ENCODE measurements around the gene CSMD2. TPM values are rescaled to one million over a fixed set of nuclear protein-coding genes. Genes with fewer than 3 reads are reported as not detected.

Gene CSMD2
- total RNA-seq, 2 donors from 2014 or later, result not detected

DNA sequence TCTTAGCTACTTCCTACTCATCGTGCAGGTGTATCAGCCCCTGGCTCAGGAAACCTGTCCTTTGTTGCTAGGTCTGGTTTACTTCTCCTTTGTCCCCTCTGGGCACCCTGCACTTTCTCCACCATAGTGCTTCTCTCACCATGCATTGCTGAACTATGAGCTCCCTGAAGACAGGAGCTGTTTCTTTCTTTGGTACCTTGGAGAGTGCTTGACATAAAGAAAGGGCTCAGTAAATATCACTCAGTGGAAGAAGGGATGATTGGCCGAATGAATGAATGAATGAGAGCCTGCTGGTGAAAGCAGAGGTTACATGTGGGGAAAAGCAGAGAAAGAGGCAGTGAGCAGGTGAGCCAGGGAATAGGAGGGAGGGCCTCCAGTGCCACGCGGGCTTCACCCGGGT lies 310.9 kb downstream of the CSMD2 start:
- Mint-ChIP-seq H3K36me3 (no peaks in the 10 kb centered on the region), H3K27ac (no peak overlapping the region), H3K9me3 (no peaks in the 10 kb centered on the region)
- DNase-seq (ENCODE audit: low spot score in 2 of 2) (no peak), ATAC-seq (no peak)

DNA sequence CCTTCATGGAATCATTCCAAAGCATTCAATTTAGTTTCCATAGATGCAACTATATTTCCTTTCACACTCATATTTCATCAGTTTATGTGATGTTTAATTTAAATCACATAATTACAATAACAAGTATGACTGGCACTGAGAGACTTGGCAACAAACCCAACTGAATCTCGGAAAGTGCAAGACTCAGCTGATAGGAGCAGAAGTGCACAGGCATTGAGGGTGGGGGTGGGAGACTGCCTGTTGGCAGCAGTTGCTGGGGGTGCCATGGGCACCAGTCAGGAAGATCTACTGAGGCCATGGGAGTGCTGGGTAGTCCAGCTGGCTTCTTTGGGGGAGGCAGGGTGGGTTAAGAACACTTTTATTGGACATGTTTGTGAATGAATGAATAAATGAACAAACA lies 311.6 kb downstream of the CSMD2 start:
- H3K27ac Mint-ChIP-seq, result no peak overlapping the region
- no peaks in the 10 kb centered on the region for H3K36me3 Mint-ChIP-seq
- DNase-seq (ENCODE audit: low spot score in 2 of 2) (no peak), ATAC-seq (no peak)
- no peaks in the 10 kb centered on the region for H3K9me3 Mint-ChIP-seq

DNA sequence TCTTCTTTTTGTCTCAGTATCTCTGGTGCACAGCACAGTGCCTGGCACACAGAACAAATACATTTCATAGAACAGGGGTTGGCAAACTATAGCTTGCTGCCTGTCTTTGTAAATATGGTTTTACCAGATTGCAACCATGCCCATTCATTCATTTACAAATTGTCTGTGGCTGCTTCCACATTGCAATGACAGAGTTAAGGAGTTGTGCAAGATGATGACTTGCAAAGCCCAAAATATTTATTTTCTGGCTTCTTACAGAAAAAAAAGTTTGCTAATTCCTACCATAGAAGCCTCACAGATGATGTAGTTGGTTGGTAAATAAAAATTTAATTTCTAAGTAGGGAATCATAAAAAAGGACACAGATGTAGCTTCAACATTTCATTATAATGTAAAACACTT lies 312.3 kb downstream of the CSMD2 start:
- Mint-ChIP-seq H3K9me3 (no peaks in the 10 kb centered on the region), H3K27ac (no peak overlapping the region), H3K36me3 (no peaks in the 10 kb centered on the region)
- DNase-seq (ENCODE audit: low spot score in 2 of 2) (no peak), ATAC-seq (no peak)

DNA sequence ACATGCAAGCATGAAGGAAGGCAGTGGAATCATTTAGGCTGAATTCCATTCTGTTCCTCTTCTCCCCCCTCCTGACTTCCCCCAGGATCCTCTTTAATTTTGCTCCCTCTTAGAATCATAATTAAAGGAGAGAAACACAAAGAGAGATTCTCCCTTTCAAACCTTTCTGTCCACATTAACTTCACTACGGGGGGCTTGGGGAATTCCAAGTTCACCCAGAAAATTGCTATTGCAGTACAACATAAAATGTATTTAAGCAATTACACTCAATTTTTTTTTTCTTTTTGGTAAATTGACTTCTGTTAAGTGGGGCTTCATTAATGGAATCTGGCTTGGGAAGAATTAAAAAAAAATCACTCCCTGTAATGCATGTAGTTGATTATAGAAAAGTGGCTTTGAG lies 314.5 kb downstream of the CSMD2 start:
- no peaks in the 10 kb centered on the region for H3K9me3 Mint-ChIP-seq
- no peak overlapping the region for H3K27ac Mint-ChIP-seq
- no peaks in the 10 kb centered on the region for H3K36me3 Mint-ChIP-seq
- ATAC-seq (no peak), DNase-seq (ENCODE audit: low spot score in 2 of 2) (no peak)

DNA sequence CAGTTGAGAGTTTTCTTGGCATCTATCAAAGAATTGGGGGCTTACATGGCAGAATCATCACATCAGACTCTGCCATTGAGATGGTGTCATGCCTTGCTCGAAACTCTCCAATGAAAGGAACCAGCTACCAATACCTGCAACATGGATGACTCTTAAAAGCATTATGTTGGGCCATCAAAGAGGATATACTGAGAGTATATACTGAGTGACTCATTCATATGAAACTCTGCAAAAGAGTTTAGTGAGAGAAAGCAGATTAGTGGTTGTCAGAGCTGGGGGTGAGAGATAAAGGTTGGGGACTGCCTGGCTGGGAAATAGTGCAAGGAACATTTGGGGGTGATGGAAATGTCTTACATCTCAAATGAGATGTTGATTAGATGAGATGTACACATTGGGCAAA lies 315.8 kb downstream of the CSMD2 start:
- no peaks in the 10 kb centered on the region for H3K36me3 Mint-ChIP-seq
- ATAC-seq (peak; percentile 24 to 92), DNase-seq (ENCODE audit: low spot score in 2 of 2) (no peak)
- no peak overlapping the region for H3K27ac Mint-ChIP-seq
- no peaks in the 10 kb centered on the region for H3K9me3 Mint-ChIP-seq

DNA sequence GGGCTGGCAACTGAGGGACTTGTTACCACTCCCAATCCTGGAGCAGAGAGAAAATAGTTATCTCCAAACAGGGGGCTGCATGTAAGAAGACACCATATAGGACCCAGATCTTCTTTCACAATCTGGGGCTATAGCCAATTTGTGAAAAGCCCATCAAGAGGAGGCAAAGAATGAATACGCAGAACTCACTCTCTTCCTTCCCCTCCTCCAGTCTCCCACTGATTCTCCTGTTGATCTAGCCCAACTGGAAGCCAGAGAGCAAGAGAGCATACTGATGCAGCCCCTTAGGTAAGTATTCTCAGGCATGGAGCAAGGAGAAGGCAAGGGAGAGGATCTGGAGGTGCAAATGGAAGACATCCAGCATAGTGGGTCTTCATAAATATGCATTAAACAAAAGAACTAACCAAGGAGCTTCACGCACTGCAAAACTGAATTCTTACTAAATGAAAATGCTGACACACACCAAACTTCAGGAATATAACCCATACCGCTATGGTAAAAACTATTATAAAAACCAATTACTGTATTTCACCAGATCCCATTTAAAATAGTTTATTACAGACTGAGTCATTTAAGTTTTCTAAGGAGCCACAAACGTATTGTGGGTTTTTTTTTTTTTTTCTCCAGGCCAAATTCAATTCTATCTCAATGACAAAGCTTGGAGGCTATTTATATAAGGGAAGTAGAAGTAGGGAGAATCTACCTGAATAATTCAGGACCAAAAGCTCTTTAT lies 316.7 kb downstream of the CSMD2 start:
- Mint-ChIP-seq H3K27ac (no peak overlapping the region), H3K36me3 (no peaks in the 10 kb centered on the region), H3K9me3 (no peaks in the 10 kb centered on the region)
- no peak for DNase-seq (ENCODE audit: low spot score in 2 of 2)
- ATAC-seq, result no peak

DNA sequence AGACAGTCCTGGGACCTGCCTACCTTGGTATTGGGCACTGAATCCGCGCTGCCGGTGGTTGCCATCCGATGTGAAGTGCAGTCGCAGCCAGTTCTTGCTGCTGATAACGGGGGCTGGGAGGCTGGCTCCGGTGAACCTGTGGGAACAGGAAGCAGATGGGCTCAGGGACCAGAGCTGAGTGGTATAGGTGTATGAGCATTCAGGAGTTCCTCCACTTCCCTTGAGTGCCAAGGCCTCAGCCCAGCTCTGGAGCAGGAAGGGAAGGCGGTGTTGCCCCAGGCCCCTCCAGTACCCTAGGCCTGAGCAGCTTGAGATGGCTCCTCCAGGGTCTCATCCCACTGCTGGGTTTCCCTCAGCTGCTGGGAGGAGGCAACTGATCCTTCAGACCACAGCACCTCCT lies 318.2 kb downstream of the CSMD2 start:
- Mint-ChIP-seq H3K27ac (no peak overlapping the region), H3K9me3 (no peaks in the 10 kb centered on the region), H3K36me3 (no peaks in the 10 kb centered on the region)
- no peak for ATAC-seq
- DNase-seq (ENCODE audit: low spot score in 2 of 2), result no peak

DNA sequence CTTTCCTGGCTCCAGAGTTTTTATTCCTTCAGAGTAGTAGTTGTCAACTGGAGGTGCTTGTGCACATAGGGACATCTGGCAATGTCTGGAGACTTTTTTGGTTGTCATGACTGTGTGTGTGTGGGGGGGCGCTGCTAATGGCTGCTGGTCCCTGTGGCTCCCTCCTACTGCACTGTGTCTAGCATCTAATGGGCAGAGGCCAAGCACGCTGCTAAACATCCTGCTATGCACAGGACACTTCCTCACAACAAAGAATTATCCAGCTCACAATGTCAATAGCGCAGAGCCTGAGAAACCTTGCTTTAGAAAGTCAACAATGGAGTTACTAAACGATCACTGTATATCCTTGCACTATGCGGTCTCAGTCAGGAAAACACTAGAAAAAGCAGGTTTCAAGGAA lies 320.9 kb downstream of the CSMD2 start:
- DNase-seq (ENCODE audit: low spot score in 2 of 2) (no peak), ATAC-seq (no peak)
- Mint-ChIP-seq H3K9me3 (no peaks in the 10 kb centered on the region), H3K27ac (no peak overlapping the region), H3K36me3 (no peaks in the 10 kb centered on the region)

DNA sequence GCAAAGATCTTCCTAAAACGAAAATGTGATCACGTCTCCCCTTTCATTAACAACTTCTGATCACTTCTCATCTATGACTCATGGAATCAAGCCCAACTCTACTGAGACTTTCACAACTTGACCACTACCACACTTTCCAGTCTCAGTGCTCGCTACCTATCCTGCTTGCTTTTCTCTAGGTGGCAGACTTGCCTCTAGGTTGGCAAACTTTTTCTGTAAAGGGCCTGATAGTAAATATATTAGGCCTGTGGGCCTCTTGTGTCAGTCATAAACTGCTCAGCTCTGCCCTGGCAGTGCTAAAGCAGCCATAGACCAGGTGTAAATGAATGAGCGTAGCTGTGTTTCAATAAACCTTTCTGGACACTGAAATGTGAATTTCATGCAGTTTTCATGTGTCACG lies 322.7 kb downstream of the CSMD2 start:
- no peak for ATAC-seq
- H3K27ac Mint-ChIP-seq, result no peak overlapping the region
- no peaks in the 10 kb centered on the region for H3K9me3 Mint-ChIP-seq
- H3K36me3 Mint-ChIP-seq, result no peaks in the 10 kb centered on the region
- no peak for DNase-seq (ENCODE audit: low spot score in 2 of 2)

DNA sequence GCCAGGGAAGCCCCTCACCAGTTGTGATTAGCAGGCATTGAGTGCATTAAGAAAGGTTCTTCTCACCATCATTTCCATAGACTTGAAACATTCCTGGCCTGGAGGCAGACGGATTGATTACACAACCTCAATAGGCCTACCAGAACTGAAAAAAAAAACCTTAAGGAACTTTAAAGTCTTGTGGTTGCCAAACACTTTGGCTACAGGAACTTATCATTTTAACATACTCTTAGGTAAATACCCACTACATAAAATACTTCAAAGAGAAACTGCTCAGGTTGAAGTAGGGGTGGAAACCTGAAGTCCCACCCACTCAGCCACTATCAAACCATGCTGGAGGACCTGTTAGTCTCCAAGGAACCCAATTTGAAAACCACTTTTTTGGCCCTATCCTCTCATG lies 323.5 kb downstream of the CSMD2 start:
- ATAC-seq (no peak), DNase-seq (ENCODE audit: low spot score in 2 of 2) (no peak)
- Mint-ChIP-seq H3K9me3 (no peaks in the 10 kb centered on the region), H3K36me3 (no peaks in the 10 kb centered on the region), H3K27ac (no peak overlapping the region)

DNA sequence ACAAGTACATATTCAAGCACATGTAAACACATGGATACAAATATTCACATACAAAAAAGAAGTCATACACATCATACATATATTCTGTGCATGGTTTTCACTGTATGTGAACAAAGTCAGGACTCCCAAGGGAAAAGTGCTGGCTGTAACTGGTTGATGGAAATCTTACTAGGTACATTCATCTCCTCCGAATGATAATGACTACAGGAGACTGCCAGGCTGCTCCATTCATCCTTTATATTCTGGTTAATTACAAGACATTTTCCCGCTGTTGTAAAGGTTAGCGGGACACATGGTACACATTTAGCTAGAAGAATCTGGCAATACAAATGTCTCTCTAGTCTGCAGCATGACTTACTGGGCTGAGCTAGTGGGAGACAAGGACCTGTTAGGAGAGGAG lies 327.4 kb downstream of the CSMD2 start:
- Mint-ChIP-seq H3K36me3 (no peaks in the 10 kb centered on the region), H3K9me3 (no peaks in the 10 kb centered on the region), H3K27ac (no peak overlapping the region)
- no peak for DNase-seq (ENCODE audit: low spot score in 2 of 2)
- no peak for ATAC-seq

DNA sequence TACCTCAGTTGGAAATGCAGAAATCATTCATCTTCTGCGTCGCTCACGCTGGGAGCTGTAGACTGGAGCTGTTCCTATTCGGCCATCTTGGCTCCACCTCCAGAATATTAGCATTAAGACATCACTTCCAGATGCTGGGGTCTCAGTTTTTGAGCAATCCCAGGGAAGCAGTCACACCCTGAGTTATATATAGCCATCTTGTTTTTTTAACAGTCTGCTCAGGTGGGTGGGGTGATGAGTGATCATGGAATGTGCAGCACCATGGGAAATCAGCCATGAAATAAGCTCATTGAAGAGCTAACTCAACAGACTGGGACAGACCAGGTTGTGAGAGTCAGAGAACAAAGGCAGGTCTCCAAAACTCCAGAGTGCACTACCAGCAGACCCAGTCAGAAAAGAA lies 328.1 kb downstream of the CSMD2 start:
- Mint-ChIP-seq H3K36me3 (no peaks in the 10 kb centered on the region), H3K9me3 (no peaks in the 10 kb centered on the region), H3K27ac (no peak overlapping the region)
- no peak for ATAC-seq
- DNase-seq (ENCODE audit: low spot score in 2 of 2), result no peak

DNA sequence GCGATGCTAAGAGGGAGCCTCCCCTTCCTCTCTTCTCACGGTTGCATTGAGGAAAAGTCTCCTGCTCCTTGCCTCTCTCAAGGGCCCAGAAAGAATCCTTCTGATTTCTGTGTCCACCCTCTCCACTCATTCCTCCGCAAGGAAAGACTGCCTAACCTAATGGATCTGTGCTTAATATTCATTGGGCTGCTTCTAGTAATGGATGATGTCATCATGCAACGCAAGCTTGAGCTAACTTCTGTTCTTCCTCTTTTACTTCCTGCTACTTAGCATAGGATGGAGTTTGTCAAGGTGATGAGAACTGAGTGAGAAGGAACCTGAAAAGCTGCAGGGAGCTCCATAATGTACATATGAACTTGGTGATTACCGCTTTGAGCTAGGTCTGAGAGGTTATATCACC lies 336.4 kb downstream of the CSMD2 start:
- DNase-seq (ENCODE audit: low spot score in 2 of 2), result no peak
- no peak for ATAC-seq
- Mint-ChIP-seq H3K9me3 (peaks cover 0 to 6% of the 10 kb centered on the region in 2 donors), H3K27ac (no peak overlapping the region), H3K36me3 (no peaks in the 10 kb centered on the region)

DNA sequence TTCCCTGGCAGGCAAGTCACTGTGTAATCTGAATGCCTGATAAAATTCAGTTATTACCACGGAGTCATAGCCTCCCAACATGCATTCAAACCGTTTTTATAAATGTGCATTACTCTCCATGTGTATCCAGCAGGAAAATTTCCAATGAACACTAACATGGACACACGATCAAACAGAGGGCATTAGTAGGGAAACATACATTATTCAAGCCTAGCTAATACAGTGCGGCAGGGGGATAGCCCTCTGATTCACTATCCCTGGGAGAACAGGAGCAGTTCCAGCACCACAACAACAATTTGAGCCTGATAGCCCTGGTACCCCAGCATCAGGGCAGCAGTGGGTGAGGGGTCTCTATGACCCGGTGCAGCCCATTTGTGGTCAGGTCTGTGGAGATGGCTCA lies 337.0 kb downstream of the CSMD2 start:
- Mint-ChIP-seq H3K27ac (no peak overlapping the region), H3K9me3 (peaks cover 0 to 6% of the 10 kb centered on the region in 2 donors), H3K36me3 (no peaks in the 10 kb centered on the region)
- no peak for DNase-seq (ENCODE audit: low spot score in 2 of 2)
- no peak for ATAC-seq

DNA sequence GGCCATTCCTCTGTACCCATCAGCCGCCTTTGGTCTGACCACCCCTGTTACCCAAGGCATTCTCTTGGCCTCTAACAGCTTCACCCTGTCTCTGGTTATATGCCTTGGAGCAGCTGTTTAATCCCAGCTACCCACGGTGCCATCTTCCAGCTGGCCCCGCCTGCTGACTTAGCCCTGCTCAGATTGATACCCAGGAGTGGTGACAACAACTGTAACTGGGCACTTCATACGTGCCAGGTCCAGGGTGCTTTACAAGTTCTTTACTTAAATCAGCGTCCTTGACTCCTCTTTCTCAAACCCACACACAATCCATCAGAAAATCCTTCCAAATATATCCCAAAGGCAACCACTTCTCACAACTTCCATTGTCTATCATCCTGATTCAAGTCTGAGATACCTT lies 338.3 kb downstream of the CSMD2 start:
- H3K9me3 Mint-ChIP-seq, result peaks cover 0 to 6% of the 10 kb centered on the region in 2 donors
- H3K27ac Mint-ChIP-seq, result no peak overlapping the region
- DNase-seq (ENCODE audit: low spot score in 2 of 2) (no peak), ATAC-seq (no peak)
- no peaks in the 10 kb centered on the region for H3K36me3 Mint-ChIP-seq

DNA sequence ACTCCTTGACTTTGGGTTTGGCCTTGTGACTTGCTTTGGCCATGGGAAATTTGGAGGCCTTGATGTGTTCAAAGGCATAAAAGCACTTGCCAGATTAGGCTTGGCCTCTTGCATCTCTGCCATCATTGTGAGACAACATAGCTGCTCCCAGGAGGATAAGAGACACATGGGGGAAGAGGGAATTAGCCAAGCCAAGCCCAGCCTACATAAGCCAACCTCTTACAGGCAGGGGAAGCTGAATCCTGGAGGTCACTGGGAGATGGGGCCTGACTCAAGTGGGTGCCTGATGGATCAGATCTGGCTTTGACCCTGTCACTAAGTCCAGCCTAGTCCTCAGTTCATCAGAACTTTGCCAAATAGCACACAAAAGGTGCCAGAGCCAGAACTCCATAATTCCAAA lies 338.7 kb downstream of the CSMD2 start:
- Mint-ChIP-seq H3K27ac (no peak overlapping the region), H3K9me3 (peaks cover 0 to 6% of the 10 kb centered on the region in 2 donors)
- ATAC-seq, result no peak

DNA sequence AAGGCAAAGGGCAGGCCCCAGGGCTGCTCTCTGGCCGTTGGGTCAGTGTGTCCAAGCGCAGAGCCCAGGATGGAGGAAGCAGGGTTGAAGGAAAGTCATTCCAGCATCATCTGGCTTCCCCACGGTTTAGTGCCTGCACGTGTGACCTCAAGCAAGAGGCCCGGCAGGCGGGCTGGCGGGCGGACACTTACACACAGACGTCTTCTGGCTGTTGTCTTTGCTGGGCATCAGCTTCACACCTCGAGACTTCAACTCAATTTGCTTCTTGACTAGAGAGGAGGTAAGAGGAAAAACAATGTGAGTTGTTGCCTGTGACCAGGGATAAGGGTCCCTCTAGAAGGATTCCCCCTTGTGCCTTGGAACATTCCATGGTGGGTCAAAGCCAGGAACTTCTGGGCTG lies 339.5 kb downstream of the CSMD2 start:
- DNase-seq (ENCODE audit: low spot score in 2 of 2), result no peak
- no peaks in the 10 kb centered on the region for H3K36me3 Mint-ChIP-seq

More for the DNA sequence above, 338.7 kb downstream of the CSMD2 start:
- H3K36me3 Mint-ChIP-seq, result no peaks in the 10 kb centered on the region
- DNase-seq (ENCODE audit: low spot score in 2 of 2), result no peak

DNA sequence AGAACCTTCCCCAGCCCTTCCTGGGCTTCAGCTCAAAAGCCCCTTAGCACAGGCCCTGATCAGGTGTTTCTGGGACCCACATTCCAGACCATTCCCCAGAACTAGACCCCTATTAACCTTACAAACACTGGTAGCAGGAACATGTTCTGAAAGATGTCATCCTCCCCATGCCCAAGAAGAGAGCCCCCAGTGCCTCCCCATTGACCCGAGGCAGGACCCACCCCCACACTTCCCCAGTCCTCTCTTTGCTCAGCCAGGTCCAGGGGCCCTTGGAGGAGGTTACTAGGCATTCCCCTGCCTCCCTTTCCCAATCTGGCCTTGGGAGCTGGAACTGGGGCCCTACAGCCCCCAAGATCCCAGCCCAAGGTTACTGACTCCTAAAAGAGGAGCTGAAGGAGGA lies 340.1 kb downstream of the CSMD2 start:
- no peaks in the 10 kb centered on the region for H3K36me3 Mint-ChIP-seq
- H3K9me3 Mint-ChIP-seq, result peaks cover 0 to 6% of the 10 kb centered on the region in 2 donors
- DNase-seq (ENCODE audit: low spot score in 2 of 2), result no peak
- no peak overlapping the region for H3K27ac Mint-ChIP-seq
- no peak for ATAC-seq

More for the DNA sequence above, 339.5 kb downstream of the CSMD2 start:
- Mint-ChIP-seq H3K27ac (no peak overlapping the region), H3K9me3 (peaks cover 0 to 6% of the 10 kb centered on the region in 2 donors)
- no peak for ATAC-seq

DNA sequence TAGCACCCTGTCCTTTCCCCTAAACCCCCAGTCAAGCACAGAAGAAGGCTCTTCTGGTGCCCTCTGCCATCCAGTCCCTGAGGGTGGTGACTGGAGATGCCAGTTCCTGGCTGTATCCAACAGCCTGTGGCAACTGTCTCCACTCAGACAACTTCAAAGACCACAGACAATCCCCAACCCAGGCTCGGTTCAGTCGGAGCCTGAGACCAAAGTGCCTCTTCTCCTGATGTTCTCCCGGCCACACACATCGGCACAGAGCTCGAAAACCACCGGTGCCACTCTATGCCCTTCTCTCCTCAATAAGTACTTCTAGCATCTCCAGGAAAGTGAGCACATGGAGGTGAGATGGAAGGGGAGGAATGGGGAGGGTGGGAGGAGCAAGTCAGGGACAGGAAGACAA lies 340.7 kb downstream of the CSMD2 start:
- peaks cover 0 to 6% of the 10 kb centered on the region in 2 donors for H3K9me3 Mint-ChIP-seq
- ATAC-seq, result no peak
- H3K27ac Mint-ChIP-seq, result no peak overlapping the region
- no peak for DNase-seq (ENCODE audit: low spot score in 2 of 2)
- no peaks in the 10 kb centered on the region for H3K36me3 Mint-ChIP-seq

Data from activated naive CD4-positive, alpha-beta T cell treated with anti-CD3 and anti-CD28 coated beads, Interleukin-2, amount 50 U/mL, for 72 hours (primary cell).